Small intestine (tissue), 7 donors: Measurements from ENCODE around the gene PXMP4. TPM values are rescaled to one million over a fixed set of nuclear protein-coding genes. Genes with fewer than 3 reads are reported as not detected.

ENCODE experiments used
- DNase-seq, 2 donors: peaks; one replicate each; pipeline versions ENCODE4 v3.0.0 to v3.0.0-alpha.2; 2013
- FAIRE-seq: peaks from 2 replicates; lab custom pipeline; 2012; peaks lifted over from hg19 to GRCh38; lab: Jason Lieb, UNC
- H3K27ac ChIP-seq, 3 donors: one replicate each; pipeline ENCODE4 v1.5.1; 2013; ENCODE audit warnings: low read length in 2 of 3, mild to moderate bottlenecking in 2 of 3, control low read depth in 1 of 3, inconsistent platforms in 1 of 3, low read depth in 1 of 3, moderate library complexity in 1 of 3
- H3K27me3 ChIP-seq, 3 donors: one replicate each; pipeline ENCODE4 v1.6.1; 2013; ENCODE audit warnings: low read length in 3 of 3, inconsistent platforms in 1 of 3; ENCODE audit not compliant: control insufficient read depth in 3 of 3, insufficient read depth in 3 of 3
- H3K36me3 ChIP-seq, 3 donors: one replicate each; pipeline ENCODE4 v1.6.1; 2013; ENCODE audit warnings: low read length in 3 of 3, inconsistent platforms in 1 of 3, low read depth in 1 of 3, mild to moderate bottlenecking in 1 of 3, moderate library complexity in 1 of 3; ENCODE audit not compliant: control insufficient read depth in 3 of 3, insufficient read depth in 2 of 3
- H3K4me1 ChIP-seq, 3 donors: one replicate each; pipeline ENCODE4 v1.6.1; 2013; ENCODE audit warnings: low read length in 2 of 3, inconsistent platforms in 1 of 3, low read depth in 1 of 3, mild to moderate bottlenecking in 1 of 3, moderate library complexity in 1 of 3; ENCODE audit not compliant: control insufficient read depth in 3 of 3, insufficient read depth in 2 of 3
- H3K4me3 ChIP-seq, 3 donors: one replicate each; pipeline ENCODE4 v1.5.1; 2013; ENCODE audit warnings: low read length in 3 of 3, control low read depth in 1 of 3, inconsistent platforms in 1 of 3, low read depth in 1 of 3, mild to moderate bottlenecking in 1 of 3, moderate library complexity in 1 of 3
- H3K9me3 ChIP-seq, 2 donors: one replicate each; pipeline ENCODE4 v1.6.1; 2013; ENCODE audit warnings: low read depth in 1 of 2, low read length in 1 of 2; ENCODE audit not compliant: control insufficient read depth in 2 of 2, insufficient read depth in 1 of 2
- WGBS, 3 donors: extraction: QIAGEN DNeasy Blood & Tissue Kit; methylation state at CpG; one replicate each; pipeline ENCODE4 v1.1.7; 2013; 5-methylcytosine and 5-hydroxymethylcytosine counted together
- polyA plus RNA-seq, 4 donors: library from polyadenylated mRNA; stranded (reverse) in 3 of 4; unstranded in 1 of 4; fragments of 200-250 nt in 3 of 4; fragments of 120-200 nt in 1 of 4; gene quantifications; one replicate each; pipeline versions ENCODE4 v1.2.1 to v1.2.3, GENCODE V29; 2013
- donor health status: healthy with polysubstance abuse.
- donor health status: control.
- donor health status: control.
- donor health status: Bipolar disorder and iron deficiency.
- donor health status: healthy.

Gene PXMP4
- polyA plus RNA-seq, 4 donors = 5.4 to 8.7 (median 7.8) TPM

DNA sequence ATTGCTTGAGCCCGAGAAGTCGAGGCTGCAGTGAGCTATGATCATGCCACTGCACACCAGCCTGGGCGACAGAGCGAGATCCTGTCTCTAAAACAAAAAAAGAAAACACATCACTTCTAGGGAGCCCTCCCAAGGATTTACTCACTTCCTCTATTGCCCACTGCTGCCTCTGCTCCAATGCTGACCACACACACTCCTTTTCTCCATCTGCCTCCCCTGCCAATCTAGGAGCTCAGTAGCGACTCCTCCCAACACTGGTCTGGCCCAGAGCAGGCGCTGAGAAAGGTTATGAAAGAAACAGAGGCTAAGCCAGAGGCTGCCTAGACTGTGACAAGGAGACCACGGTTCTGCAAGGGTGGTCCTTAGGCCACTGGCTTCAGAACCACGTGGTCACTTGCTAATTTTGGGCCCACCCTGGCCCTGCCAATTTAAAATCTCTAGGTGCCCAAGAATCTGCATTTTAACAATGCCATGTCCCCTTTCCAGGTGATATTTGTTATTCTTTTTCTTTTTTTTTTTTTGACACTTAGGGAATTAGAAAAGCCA, 32.7 kb downstream of the PXMP4 start:
- no peak for DNase-seq
- H3K27me3 ChIP-seq = no peaks in the 10 kb centered on the region
- WGBS, 3 donors = 77 to 91% (median 85%) methylated on average over 8 of the region's 8 CpGs
- H3K4me1 ChIP-seq = peaks cover 2 to 32% (median 3%) of the 10 kb centered on the region in 3 donors
- no peaks in the 10 kb centered on the region for H3K36me3 ChIP-seq
- no peak overlapping the region for H3K4me3 ChIP-seq
- H3K9me3 ChIP-seq = no peaks in the 10 kb centered on the region
- no peak for FAIRE-seq
- H3K27ac ChIP-seq = no peak overlapping the region

DNA sequence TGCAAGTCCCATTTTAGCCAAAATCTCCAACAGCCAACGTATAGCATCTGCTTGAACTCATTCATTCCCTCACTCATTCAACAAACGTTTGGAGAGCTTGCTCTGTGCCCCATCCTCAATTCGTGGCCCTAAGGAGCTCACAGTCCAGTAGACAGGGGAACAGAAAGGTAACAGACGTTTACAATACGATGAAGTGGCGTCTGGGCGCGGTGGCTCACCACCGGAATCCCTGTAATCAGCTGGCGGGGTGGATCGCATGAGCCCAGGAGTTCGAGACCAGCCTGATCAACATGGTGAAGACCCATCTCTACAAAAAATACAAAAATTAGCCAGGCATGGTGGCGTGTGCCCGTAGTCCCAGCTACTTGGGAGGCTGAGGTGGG, 33.1 kb downstream of the PXMP4 start:
- no peaks in the 10 kb centered on the region for H3K9me3 ChIP-seq
- peaks cover 2 to 32% (median 3%) of the 10 kb centered on the region in 3 donors for H3K4me1 ChIP-seq
- peak overlapping the region in 1 of 3 donors; percentile 27 for H3K4me3 ChIP-seq
- no peak for FAIRE-seq
- peak overlapping the region in 2 of 3 donors; percentile 27 to 28 for H3K27ac ChIP-seq
- WGBS, 3 donors = 71 to 80% (median 72%) methylated on average over 14 of the region's 14 CpGs
- H3K36me3 ChIP-seq = no peaks in the 10 kb centered on the region
- no peak for DNase-seq
- no peaks in the 10 kb centered on the region for H3K27me3 ChIP-seq

DNA sequence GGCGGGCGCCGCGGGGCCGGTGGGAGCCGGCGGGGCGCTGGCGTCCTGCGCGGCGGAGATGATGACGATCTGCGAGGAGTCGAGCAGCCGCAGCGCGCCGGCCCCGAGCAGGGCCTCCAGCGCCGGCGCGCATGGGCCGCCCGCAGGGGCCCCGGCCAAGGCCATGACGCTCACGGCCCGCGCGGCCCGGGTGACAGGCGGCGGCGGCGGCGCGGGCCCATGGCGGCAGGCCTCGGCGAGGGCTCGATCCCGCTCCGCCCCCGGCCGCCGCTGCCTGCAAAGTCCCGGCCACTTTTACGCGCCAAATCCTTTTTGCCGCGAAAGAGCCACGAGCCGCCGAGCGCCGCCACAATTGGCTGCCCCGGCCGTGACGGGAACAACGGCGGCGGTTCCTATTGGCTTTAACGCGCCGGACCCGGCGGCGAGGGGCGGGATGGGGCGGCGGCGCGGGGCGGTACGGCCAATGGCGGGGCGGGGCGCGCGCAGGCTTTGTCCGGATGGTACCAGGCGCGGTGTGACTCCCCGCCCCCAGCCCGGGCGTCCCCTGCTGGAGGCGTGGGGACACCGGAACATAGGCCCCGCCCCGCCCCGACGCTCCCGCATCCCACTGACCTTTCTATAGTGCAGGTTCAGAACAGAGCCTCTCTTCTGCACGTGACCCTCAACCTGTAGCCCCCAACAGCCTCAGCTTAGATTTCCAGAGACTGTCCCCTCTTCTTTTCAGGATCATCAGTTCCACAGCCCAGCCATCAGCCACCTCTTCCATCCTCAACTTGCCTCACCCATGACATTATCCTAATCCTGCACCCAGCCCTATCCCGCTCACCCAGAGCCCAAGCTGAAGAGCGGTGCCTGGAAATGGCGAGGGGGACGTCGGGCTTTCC, 33.8 kb downstream of the PXMP4 start, which contains the start of gene E2F1:
Gene E2F1, minus strand, starts transcription at position 286 of the 884 bp plus-strand sequence. Its CDS starts 121 bp downstream, at position 165.
- Histone ChIP-seq H3K27ac (peak within 1 kb of the TSS; percentile 28 to 81 (median 35)), H3K36me3 (no peaks in the 10 kb centered on the region), H3K4me1 (peaks cover 2 to 32% (median 3%) of the 10 kb centered on the region in 3 donors), H3K9me3 (no peaks in the 10 kb centered on the region), H3K27me3 (no peaks in the 10 kb centered on the region), H3K4me3 (peak within 1 kb of the TSS; percentile 31 to 75 (median 33))
- no peak for FAIRE-seq
- WGBS, 3 donors = 2 to 4% (median 3%) methylated on average over 48 to 101 of the region's 101 CpGs
- DNase-seq = peak; percentile 95 to 97

DNA sequence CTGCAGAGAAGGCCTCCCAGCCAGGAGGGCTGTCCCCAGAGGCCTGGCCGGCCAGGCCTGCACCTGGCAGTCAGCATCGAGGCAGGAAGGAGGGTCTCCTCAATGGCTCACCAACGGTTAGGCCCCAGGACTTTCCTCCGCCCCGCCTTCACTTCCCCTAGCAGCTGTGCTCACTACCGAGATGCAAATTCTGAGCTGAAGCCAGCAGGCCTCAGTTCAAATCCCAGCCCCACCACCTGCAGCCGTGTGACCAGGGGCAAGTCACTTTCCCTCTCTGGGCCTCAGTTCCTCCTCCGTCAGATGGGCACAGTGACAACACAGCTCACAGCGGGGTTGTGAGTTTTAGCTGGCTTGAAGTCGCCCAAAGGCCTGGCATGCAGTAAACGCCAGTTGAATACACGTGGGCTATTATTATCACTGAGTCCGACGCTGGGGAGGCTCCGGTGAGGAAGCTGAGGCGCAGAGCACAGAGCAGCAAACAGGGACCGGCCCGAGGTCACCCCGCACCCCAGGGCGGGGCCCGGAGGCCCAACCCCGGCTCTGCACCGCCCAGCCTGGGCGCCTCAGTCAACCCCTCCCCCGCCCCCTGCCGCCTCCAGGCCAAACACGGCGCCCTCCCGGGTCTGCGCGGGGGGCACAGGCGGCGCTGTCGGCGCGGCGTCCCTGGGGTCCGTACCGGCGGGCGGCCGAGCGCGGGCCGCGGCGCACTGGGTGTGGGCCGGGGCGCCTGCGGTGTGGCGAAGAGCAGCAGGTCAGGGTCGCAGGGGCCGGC, 34.6 kb downstream of the PXMP4 start:
- Histone ChIP-seq H3K36me3 (peaks cover 0 to 2% (median 0%) of the 10 kb centered on the region in 3 donors), H3K4me1 (peaks cover 2 to 32% (median 3%) of the 10 kb centered on the region in 3 donors), H3K4me3 (peak overlapping the region; percentile 31 to 75 (median 33)), H3K27me3 (no peaks in the 10 kb centered on the region), H3K27ac (peak overlapping the region in 2 of 3 donors; percentile 35 to 81), H3K9me3 (no peaks in the 10 kb centered on the region)
- FAIRE-seq = no peak
- 1 to 2% (median 2%) methylated on average over 27 to 53 of the region's 53 CpGs for WGBS, 3 donors
- DNase-seq = peak; percentile 64 to 82

DNA sequence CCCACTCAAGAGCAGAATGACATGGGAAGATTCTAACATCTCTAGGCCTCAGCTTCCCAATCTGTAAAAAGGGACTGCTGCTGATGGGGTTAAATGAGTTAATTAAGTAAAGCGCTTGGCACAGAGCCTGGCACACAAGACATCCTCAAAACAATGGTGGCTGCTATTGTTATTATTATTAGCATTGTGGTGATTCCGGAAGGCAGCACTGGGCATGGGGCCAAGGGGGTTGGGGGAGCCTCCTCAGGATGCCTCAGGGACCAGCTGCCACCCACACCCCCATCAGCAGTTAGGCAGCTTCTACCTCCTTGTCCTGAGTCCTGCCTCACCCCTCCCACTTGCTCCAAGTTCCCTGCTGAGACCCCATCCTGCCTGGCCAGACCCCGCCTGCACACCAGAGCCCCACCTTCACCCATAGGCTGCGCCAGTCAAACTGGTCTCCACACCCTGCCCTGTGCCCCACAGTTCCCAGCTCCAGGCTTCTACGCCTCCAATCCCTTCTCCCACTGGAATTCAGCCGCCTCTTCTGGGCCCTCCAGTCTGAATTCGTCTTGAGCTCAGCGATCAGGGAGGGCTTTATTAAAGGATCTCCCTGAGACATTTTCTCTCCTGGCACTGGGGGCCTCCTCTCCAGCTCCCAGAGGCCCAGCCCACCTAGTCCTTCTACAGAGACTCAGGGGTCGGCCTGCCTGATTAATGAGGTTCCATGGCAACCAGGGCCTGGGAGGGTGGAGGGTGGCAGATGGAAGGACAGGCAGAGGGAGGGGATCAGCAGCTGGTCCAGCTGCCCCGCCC, 35.4 kb downstream of the PXMP4 start:
- H3K27me3 ChIP-seq = no peaks in the 10 kb centered on the region
- H3K4me1 ChIP-seq = peaks cover 2 to 32% (median 3%) of the 10 kb centered on the region in 3 donors
- DNase-seq (peak in 1 of 2 donors; percentile 40), FAIRE-seq (no peak)
- 24 to 36% (median 34%) methylated on average over 10 of the region's 10 CpGs for WGBS, 3 donors
- H3K4me3 ChIP-seq = peak overlapping the region in 1 of 3 donors; percentile 31
- H3K9me3 ChIP-seq = no peaks in the 10 kb centered on the region
- peaks cover 0 to 9% (median 0%) of the 10 kb centered on the region in 3 donors for H3K36me3 ChIP-seq
- H3K27ac ChIP-seq = peak overlapping the region in 2 of 3 donors; percentile 5 to 81

DNA sequence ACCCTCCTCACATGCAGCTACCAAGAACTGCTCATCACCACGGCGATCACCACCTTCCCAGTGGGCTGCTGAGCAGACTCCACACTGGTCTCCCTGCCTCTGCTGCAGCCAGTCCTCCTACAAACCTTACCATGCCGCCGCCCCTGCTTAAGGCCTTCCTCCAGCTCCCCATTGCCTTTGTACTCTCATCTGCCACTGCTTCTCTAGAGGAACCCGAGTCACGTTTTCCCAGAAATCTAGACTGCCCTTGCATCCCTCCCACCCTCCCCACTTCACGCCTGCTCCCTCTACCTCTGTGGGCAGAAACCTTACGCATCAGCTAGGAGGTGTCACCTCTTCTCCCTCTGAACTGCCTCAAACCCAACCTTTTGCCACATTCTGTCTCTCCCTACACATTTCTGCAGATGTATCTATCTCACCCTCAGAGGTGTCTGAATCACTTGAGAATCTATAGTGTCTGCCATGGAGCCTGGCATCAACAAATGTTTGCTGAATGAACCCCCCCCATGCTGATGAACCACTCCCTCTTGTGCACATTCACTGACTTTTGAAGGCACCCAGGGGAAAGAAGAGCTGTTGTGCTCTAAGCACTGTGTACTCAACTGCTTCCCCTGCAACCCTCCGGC, 38.3 kb downstream of the PXMP4 start:
- Histone ChIP-seq H3K27ac (no peak overlapping the region), H3K4me3 (no peak overlapping the region), H3K4me1 (peaks cover 2 to 22% (median 3%) of the 10 kb centered on the region in 3 donors), H3K27me3 (no peaks in the 10 kb centered on the region), H3K36me3 (peaks cover 0 to 31% (median 0%) of the 10 kb centered on the region in 3 donors), H3K9me3 (no peaks in the 10 kb centered on the region)
- WGBS, 3 donors = 79 to 88% (median 85%) methylated on average over 9 of the region's 9 CpGs
- DNase-seq = no peak
- FAIRE-seq = no peak

DNA sequence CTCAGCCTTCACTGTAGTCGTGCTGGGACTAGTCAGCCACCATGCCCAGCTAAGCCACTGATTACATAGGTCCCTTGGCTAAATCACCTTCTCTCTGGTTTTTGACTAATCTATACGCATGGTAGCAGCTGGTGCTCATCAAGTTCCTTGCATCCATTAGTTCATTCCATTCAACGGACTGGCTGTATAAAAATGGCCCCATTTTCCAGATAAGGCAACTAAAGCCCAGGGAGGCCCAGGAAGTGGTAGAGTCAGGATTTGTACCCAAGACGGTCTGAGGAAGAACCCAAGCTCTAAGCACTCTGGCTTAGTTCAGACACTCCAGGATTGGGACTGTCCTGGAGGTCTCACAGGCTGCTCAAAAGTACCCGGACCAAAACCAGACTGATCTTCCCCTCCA, 38.8 kb downstream of the PXMP4 start:
- FAIRE-seq (no peak), DNase-seq (no peak)
- 87 to 89% (median 88%) methylated on average over 5 of the region's 5 CpGs for WGBS, 3 donors
- Histone ChIP-seq H3K36me3 (peaks cover 0 to 37% (median 0%) of the 10 kb centered on the region in 3 donors), H3K9me3 (no peaks in the 10 kb centered on the region), H3K27ac (no peak overlapping the region), H3K4me3 (no peak overlapping the region), H3K4me1 (peaks cover 2 to 18% (median 3%) of the 10 kb centered on the region in 3 donors), H3K27me3 (no peaks in the 10 kb centered on the region)
